Mammary epithelial cell (primary cell): ENCODE measurements around the gene UBXN2A.

Experiments
- CTCF ChIP-seq, 2 donors: IDR thresholded peaks in 1 of 2; conservative IDR thresholded peaks in 1 of 2; 2 replicates each; pipeline ENCODE4 v1.5.1; 2011 to 2012; ENCODE audit warnings: inconsistent platforms in 2 of 2, low read length in 2 of 2, mild to moderate bottlenecking in 2 of 2, control low read depth in 1 of 2, low read depth in 1 of 2; ENCODE audit not compliant: insufficient read depth in 1 of 2; ENCODE audit errors: extremely low read depth in 1 of 2
- EZH2 ChIP-seq: IDR thresholded peaks from 2 replicates; pipeline ENCODE4 v1.6.1; 2012; ENCODE audit warnings: low read length, inconsistent platforms, borderline replicate concordance

DNA sequence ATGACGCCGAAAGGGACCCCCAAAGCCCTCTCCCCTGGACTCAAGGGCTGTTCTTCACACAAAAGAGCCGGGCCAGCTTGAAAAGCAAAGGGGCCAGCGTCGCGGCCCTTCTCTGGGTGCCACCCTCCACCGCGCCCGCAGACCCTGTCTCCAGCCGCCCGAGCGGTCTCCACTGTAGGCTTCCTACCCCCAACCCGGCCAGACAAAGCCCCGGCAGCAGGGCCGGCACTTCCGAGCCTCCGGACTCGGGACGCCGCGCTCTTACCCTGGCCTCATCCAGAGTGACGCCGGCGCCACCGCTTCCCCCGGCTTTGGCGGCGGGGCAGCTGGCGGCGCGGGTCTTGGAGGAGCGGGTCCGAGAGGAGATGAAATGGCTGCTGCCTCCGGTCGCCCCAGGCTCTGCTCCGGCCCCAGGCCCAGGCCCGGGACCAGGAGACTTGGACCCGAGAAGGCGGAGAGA is 13.9 kb upstream of the UBXN2A start:
- no peak for TF ChIP-seq CTCF (conservative IDR thresholded peaks at IDR 0.05 in 1 of 2, IDR thresholded peaks at IDR 0.05 in 1 of 2; ENCODE audit: extremely low read depth in 1 of 2, insufficient read depth in 1 of 2, low read depth in 1 of 2, low read length in 2 of 2)
- no peak for TF ChIP-seq EZH2
